Right lobe of liver (tissue), 6 donors: ENCODE results near the gene GPC5. TPM values are rescaled to one million over a fixed set of nuclear protein-coding genes. Genes with fewer than 3 reads are reported as not detected.

Experiments
- ATAC-seq, 4 donors: fragments of 200-7000 bp; cut with Tn5 transposase; one replicate each; pipeline ENCODE4 v1.9.1; 2020; ENCODE audit warnings: mild to moderate bottlenecking in 4 of 4, moderate library complexity in 4 of 4
- DNase-seq, 3 donors: peaks; one replicate each; pipeline ENCODE4 v3.0.0-alpha.2; 2020
- H3K27ac ChIP-seq, 3 donors: fragments of 200-600 bp; one replicate each; pipeline ENCODE4 v1.8.0; 2022
- H3K27me3 ChIP-seq, 2 donors: fragments of 200-600 bp; one replicate each; pipeline ENCODE4 v1.8.0; 2022
- H3K36me3 ChIP-seq, 4 donors: fragments of 200-600 bp; sonication (generic) in 1 of 4; one replicate each; pipeline versions ENCODE4 v1.5.1 to v1.8.0; 2017 to 2022; ENCODE audit warnings: control low read depth in 1 of 4
- H3K4me1 ChIP-seq, 4 donors: fragments of 200-600 bp; sonication (generic) in 1 of 4; one replicate each; pipeline versions ENCODE4 v1.5.1 to v1.8.0; 2017 to 2022; ENCODE audit warnings: control low read depth in 1 of 4
- H3K4me3 ChIP-seq, 3 donors: fragments of 200-600 bp; one replicate each; pipeline ENCODE4 v1.8.0; 2022
- H3K9me3 ChIP-seq, 4 donors: fragments of 200-600 bp; sonication (generic) in 1 of 4; one replicate each; pipeline versions ENCODE4 v1.5.1 to v1.8.0; 2017 to 2022; ENCODE audit warnings: control low read depth in 1 of 4
- POLR2A ChIP-seq: fragments of 450-650 bp; IDR thresholded peaks from one replicate; pipeline ENCODE4 v1.6.1; 2017; ENCODE audit warnings: antibody characterized with exemption, mild to moderate bottlenecking
- WGBS: methylation state at CpG from one replicate; pipeline ENCODE4 v1.1.6; 2018; ENCODE audit warnings: low coverage, low lambda C conversion rate; ENCODE audit not compliant: insufficient coverage; ENCODE audit errors: missing lambda C conversion rate; 5-methylcytosine and 5-hydroxymethylcytosine counted together
- intact Hi-C, 2 donors: fragments of 100-400 bp; cut with DNase I; formaldehyde crosslinking; loops; one replicate each; pipeline versions ENCODE4 v1.11.2 to v1.14.1; 2022
- total RNA-seq, 6 experiments: library from RNA; depleted of rRNA in 2 of 6; stranded (reverse); fragments of >200 nt in 2 of 6; fragmentation: NEBNext Ultra II Directional in 3 of 6; extraction: Animal tissue kit (Norgen Biotek cat#: 25700) in 3 of 6; gene quantifications; one replicate each; pipeline versions ENCODE4 v1.1.0 to v1.2.4, GENCODE V29; 2016 to 2023
- TF ChIP-seq, protein P1 (sequence below), 4 donors: fragments of 200-600 bp in 3 of 4; fragments of 450-650 bp in 1 of 4; IDR thresholded peaks; one replicate each; pipeline versions ENCODE4 v1.5.1 to v1.8.0; 2016 to 2022; ENCODE audit warnings: antibody characterized with exemption in 4 of 4, mild to moderate bottlenecking in 2 of 4
- donor health status: DM: no; HTN: yes; CAD: no.
- donor health status: DM: no; HTN: no; CAD: no.
- donor health status: DM: no; HTN: no; CAD: no.
- donor health status: DM: no; HTN: yes; CAD: no.
- donor health status: DM: no; HTN: yes; CAD: no.

GPC5 gene
- total RNA-seq, 6 experiments from 2014 or later, result 0.12 to 0.99 (median 0.66) TPM

GRCh38 chr13:92547266-92547665 is 1148.8 kb downstream of the GPC5 start:
- no peak overlapping the region for H3K4me3 ChIP-seq
- H3K36me3 ChIP-seq, result no peaks in the 10 kb centered on the region
- TF ChIP-seq POLR2A, result no peak
- TF ChIP-seq, protein P1, sequence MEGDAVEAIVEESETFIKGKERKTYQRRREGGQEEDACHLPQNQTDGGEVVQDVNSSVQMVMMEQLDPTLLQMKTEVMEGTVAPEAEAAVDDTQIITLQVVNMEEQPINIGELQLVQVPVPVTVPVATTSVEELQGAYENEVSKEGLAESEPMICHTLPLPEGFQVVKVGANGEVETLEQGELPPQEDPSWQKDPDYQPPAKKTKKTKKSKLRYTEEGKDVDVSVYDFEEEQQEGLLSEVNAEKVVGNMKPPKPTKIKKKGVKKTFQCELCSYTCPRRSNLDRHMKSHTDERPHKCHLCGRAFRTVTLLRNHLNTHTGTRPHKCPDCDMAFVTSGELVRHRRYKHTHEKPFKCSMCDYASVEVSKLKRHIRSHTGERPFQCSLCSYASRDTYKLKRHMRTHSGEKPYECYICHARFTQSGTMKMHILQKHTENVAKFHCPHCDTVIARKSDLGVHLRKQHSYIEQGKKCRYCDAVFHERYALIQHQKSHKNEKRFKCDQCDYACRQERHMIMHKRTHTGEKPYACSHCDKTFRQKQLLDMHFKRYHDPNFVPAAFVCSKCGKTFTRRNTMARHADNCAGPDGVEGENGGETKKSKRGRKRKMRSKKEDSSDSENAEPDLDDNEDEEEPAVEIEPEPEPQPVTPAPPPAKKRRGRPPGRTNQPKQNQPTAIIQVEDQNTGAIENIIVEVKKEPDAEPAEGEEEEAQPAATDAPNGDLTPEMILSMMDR (IDR thresholded peaks at IDR 0.05), result no peak
- H3K27ac ChIP-seq, result no peak overlapping the region
- no peaks in the 10 kb centered on the region for H3K9me3 ChIP-seq
- H3K27me3 ChIP-seq, result no peaks in the 10 kb centered on the region
- ATAC-seq, result no peak
- intact Hi-C loops, result no loop called here
- WGBS, result 74% methylated on average over 3 of the region's 3 CpGs
- DNase-seq, result no peak
- no peaks in the 10 kb centered on the region for H3K4me1 ChIP-seq

GRCh38 chr13:92549276-92549675 is 1150.9 kb downstream of the GPC5 start:
- DNase-seq, result no peak

GRCh38 chr13:92553470-92554114 is 1155.2 kb downstream of the GPC5 start:
- no peak for TF ChIP-seq POLR2A
- TF ChIP-seq, protein P1 (IDR thresholded peaks at IDR 0.05), result no peak
- no peak for DNase-seq
- Histone ChIP-seq H3K4me3 (no peak overlapping the region), H3K36me3 (no peaks in the 10 kb centered on the region), H3K9me3 (no peaks in the 10 kb centered on the region), H3K4me1 (no peaks in the 10 kb centered on the region), H3K27ac (no peak overlapping the region), H3K27me3 (no peaks in the 10 kb centered on the region)
- ATAC-seq, result no peak
- WGBS, result 93% methylated on average over 3 of the region's 3 CpGs
- intact Hi-C loops, result no loop called here

More at GRCh38 chr13:92549276-92549675, 1150.9 kb downstream of the GPC5 start:
- WGBS, result 24% methylated on average over 1 of the region's 1 CpG
- intact Hi-C loops, result no loop called here
- H3K4me3 ChIP-seq, result no peak overlapping the region
- H3K27ac ChIP-seq, result no peak overlapping the region
- no peaks in the 10 kb centered on the region for H3K36me3 ChIP-seq
- TF ChIP-seq POLR2A, result no peak
- TF ChIP-seq, protein P1 (IDR thresholded peaks at IDR 0.05), result no peak
- ATAC-seq, result no peak
- no peaks in the 10 kb centered on the region for H3K27me3 ChIP-seq
- no peaks in the 10 kb centered on the region for H3K4me1 ChIP-seq
- H3K9me3 ChIP-seq, result no peaks in the 10 kb centered on the region

- H3K36me3 ChIP-seq, result no peaks in the 10 kb centered on the region
- H3K27ac ChIP-seq, result no peak overlapping the region
- no peaks in the 10 kb centered on the region for H3K27me3 ChIP-seq
- H3K4me3 ChIP-seq, result no peak overlapping the region
- no peak for DNase-seq
- TF ChIP-seq, protein P1 (IDR thresholded peaks at IDR 0.05), result no peak
- TF ChIP-seq POLR2A, result no peak
- H3K4me1 ChIP-seq, result no peaks in the 10 kb centered on the region
- intact Hi-C loops, result no loop called here
- H3K9me3 ChIP-seq, result no peaks in the 10 kb centered on the region
- no peak for ATAC-seq
- WGBS, result 70% methylated on average over 5 of the region's 5 CpGs
Measured at GRCh38 chr13:92560883-92561282, 1162.5 kb downstream of the GPC5 start.
